Gastroesophageal sphincter (tissue), 4 donors: ENCODE measurements around the gene ZCWPW2. TPM values are rescaled to one million over a fixed set of nuclear protein-coding genes. Genes with fewer than 3 reads are reported as not detected.

Experiments
- ATAC-seq: fragments of 150-250 bp; one replicate; pipeline ENCODE4 v1.9.1; 2016; ENCODE audit warnings: mild to moderate bottlenecking, moderate library complexity
- H3K27ac ChIP-seq, 4 donors: fragments of 200-600 bp; sonication (generic) in 3 of 4; 1 replicate in 3 of 4; 2 replicates in 1 of 4; pipeline ENCODE4 v1.5.1; 2016 to 2019
- H3K27me3 ChIP-seq: fragments of 200-600 bp; sonication (generic); one replicate; pipeline ENCODE4 v1.5.1; 2019
- H3K36me3 ChIP-seq, 2 donors: fragments of 200-600 bp; sonication (generic); one replicate each; pipeline ENCODE4 v1.5.1; 2019; ENCODE audit warnings: control low read depth in 1 of 2
- H3K4me1 ChIP-seq, 3 donors: fragments of 200-600 bp; sonication (generic); 1 replicate in 2 of 3; 2 replicates in 1 of 3; pipeline ENCODE4 v1.5.1; 2016 to 2019; ENCODE audit warnings: control low read depth in 2 of 3
- H3K4me3 ChIP-seq, 2 donors: fragments of 200-600 bp; sonication (generic); one replicate each; pipeline ENCODE4 v1.5.1; 2019; ENCODE audit warnings: mild to moderate bottlenecking in 1 of 2, moderate library complexity in 1 of 2
- H3K9me3 ChIP-seq, 3 donors: fragments of 200-600 bp; sonication (generic); one replicate each; pipeline ENCODE4 v1.5.1; 2017 to 2019; ENCODE audit warnings: control low read depth in 2 of 3
- CTCF ChIP-seq, 4 experiments: fragments of 200-600 bp in 2 of 4; fragments of 450-650 bp in 2 of 4; sonication (generic) in 1 of 4; IDR thresholded peaks; one replicate each; pipeline ENCODE4 v1.5.1; 2017 to 2019; ENCODE audit warnings: antibody characterized with exemption in 4 of 4, mild to moderate bottlenecking in 2 of 4, moderate library complexity in 2 of 4
- EP300 ChIP-seq: sonication (generic); formaldehyde crosslinking; IDR thresholded peaks from one replicate; pipeline ENCODE4 v1.6.1; 2017; ENCODE audit warnings: antibody characterized with exemption, mild to moderate bottlenecking
- POLR2A ChIP-seq, 2 donors: fragments of 450-650 bp; IDR thresholded peaks; one replicate each; pipeline ENCODE4 v1.6.1; 2017; ENCODE audit warnings: antibody characterized with exemption in 2 of 2, mild to moderate bottlenecking in 2 of 2, moderate library complexity in 1 of 2
- POLR2AphosphoS5 ChIP-seq: sonication (generic); formaldehyde crosslinking; IDR thresholded peaks from one replicate; pipeline ENCODE4 v1.6.1; 2017; ENCODE audit warnings: antibody characterized with exemption
- WGBS, 2 donors: methylation state at CpG; one replicate each; pipeline ENCODE4 v1.1.5; 2018; ENCODE audit warnings: low coverage in 1 of 2; 5-methylcytosine and 5-hydroxymethylcytosine counted together
- total RNA-seq, 4 donors: library from RNA; depleted of rRNA; stranded (reverse); fragments of >200 nt; gene quantifications; one replicate each; pipeline ENCODE4 v1.1.0, GENCODE V29; 2016

Gene ZCWPW2
- total RNA-seq, 4 donors from 2014 or later, result 0.99 to 9.8 (median 1.1) TPM

- Histone ChIP-seq H3K27me3 (no peaks in the 10 kb centered on the region), H3K4me1 (peaks cover 7 to 57% (median 17%) of the 10 kb centered on the region in 3 donors), H3K27ac (peak overlapping the region; percentile 97 to 98 (median 98)), H3K36me3 (peaks cover 0 to 14% of the 10 kb centered on the region in 2 donors), H3K9me3 (peaks cover 0 to 17% (median 0%) of the 10 kb centered on the region in 3 donors), H3K4me3 (peak overlapping the region; percentile 75 to 80)
- ATAC-seq, result peak; percentile 88
- WGBS, 2 donors, result 0 to 1% methylated on average over 11 to 14 of the region's 16 CpGs
- TF ChIP-seq POLR2AphosphoS5 (peak; percentile 77), POLR2A (IDR thresholded peaks at IDR 0.05) (peak in 1 of 2 donors; percentile 36), EP300 (no peak)
Measured at GRCh38 chr3:28348265-28348628, 274 bp upstream of the ZCWPW2 start.

- WGBS, 2 donors, result 15 to 18% methylated on average over 10 to 11 of the region's 13 CpGs
- Histone ChIP-seq H3K27me3 (no peaks in the 10 kb centered on the region), H3K36me3 (peaks cover 0 to 19% of the 10 kb centered on the region in 2 donors), H3K9me3 (peaks cover 0 to 23% (median 0%) of the 10 kb centered on the region in 3 donors), H3K27ac (peak overlapping the region; percentile 97 to 98 (median 98)), H3K4me3 (peak overlapping the region; percentile 75 to 80), H3K4me1 (peaks cover 7 to 44% (median 11%) of the 10 kb centered on the region in 3 donors)
- TF ChIP-seq POLR2A (IDR thresholded peaks at IDR 0.05) (no peak), EP300 (no peak), POLR2AphosphoS5 (no peak), CTCF (IDR thresholded peaks at IDR 0.05) (no peak)
- ATAC-seq, result no peak
Measured at GRCh38 chr3:28349469-28350000, 1.0 kb downstream of the ZCWPW2 start.

GRCh38 chr3:28376424-28376823 lies 27.9 kb downstream of the ZCWPW2 start:
- ATAC-seq, result peak; percentile 93
- H3K4me1 ChIP-seq, result no peaks in the 10 kb centered on the region

GRCh38 chr3:28386049-28386448 lies 37.5 kb downstream of the ZCWPW2 start:
- ATAC-seq, result no peak
- 81 to 90% methylated on average over 5 of the region's 5 CpGs for WGBS, 2 donors
- H3K27ac ChIP-seq, result no peak overlapping the region
- no peaks in the 10 kb centered on the region for H3K27me3 ChIP-seq
- no peak for TF ChIP-seq EP300
- TF ChIP-seq POLR2A (IDR thresholded peaks at IDR 0.05), result no peak
- TF ChIP-seq CTCF (IDR thresholded peaks at IDR 0.05), result no peak
- no peak for TF ChIP-seq POLR2AphosphoS5
- no peak overlapping the region for H3K4me3 ChIP-seq
- H3K9me3 ChIP-seq, result no peaks in the 10 kb centered on the region
- no peaks in the 10 kb centered on the region for H3K36me3 ChIP-seq
- no peaks in the 10 kb centered on the region for H3K4me1 ChIP-seq

More at GRCh38 chr3:28376424-28376823, 27.9 kb downstream of the ZCWPW2 start:
- Histone ChIP-seq H3K27me3 (no peaks in the 10 kb centered on the region), H3K36me3 (no peaks in the 10 kb centered on the region), H3K9me3 (no peaks in the 10 kb centered on the region), H3K27ac (no peak overlapping the region), H3K4me3 (no peak overlapping the region)
- TF ChIP-seq POLR2AphosphoS5 (no peak), CTCF (IDR thresholded peaks at IDR 0.05) (no peak), EP300 (no peak), POLR2A (IDR thresholded peaks at IDR 0.05) (no peak)
- 51 to 87% methylated on average over 4 of the region's 4 CpGs for WGBS, 2 donors

GRCh38 chr3:28388978-28389377 lies 40.5 kb downstream of the ZCWPW2 start:
- TF ChIP-seq POLR2AphosphoS5, result no peak
- no peak for TF ChIP-seq POLR2A (IDR thresholded peaks at IDR 0.05)
- TF ChIP-seq CTCF (IDR thresholded peaks at IDR 0.05), result no peak
- TF ChIP-seq EP300, result no peak
- no peak overlapping the region for H3K4me3 ChIP-seq
- ATAC-seq, result no peak
- peaks cover 0 to 6% (median 0%) of the 10 kb centered on the region in 3 donors for H3K9me3 ChIP-seq
- H3K4me1 ChIP-seq, result no peaks in the 10 kb centered on the region
- H3K36me3 ChIP-seq, result no peaks in the 10 kb centered on the region
- no peaks in the 10 kb centered on the region for H3K27me3 ChIP-seq
- no peak overlapping the region for H3K27ac ChIP-seq
- WGBS, 2 donors, result no CpG with 5 or more reads among the region's 1 CpG
